HG03139 (cell line): Measurements from ENCODE around the gene IQCK.

Experiments used
- ATAC-seq: cut with Tn5 transposase; IDR thresholded peaks from one replicate; pipeline ENCODE4 v1.9.1; 2021; ENCODE audit not compliant: unreplicated experiment

Gene IQCK

DNA sequence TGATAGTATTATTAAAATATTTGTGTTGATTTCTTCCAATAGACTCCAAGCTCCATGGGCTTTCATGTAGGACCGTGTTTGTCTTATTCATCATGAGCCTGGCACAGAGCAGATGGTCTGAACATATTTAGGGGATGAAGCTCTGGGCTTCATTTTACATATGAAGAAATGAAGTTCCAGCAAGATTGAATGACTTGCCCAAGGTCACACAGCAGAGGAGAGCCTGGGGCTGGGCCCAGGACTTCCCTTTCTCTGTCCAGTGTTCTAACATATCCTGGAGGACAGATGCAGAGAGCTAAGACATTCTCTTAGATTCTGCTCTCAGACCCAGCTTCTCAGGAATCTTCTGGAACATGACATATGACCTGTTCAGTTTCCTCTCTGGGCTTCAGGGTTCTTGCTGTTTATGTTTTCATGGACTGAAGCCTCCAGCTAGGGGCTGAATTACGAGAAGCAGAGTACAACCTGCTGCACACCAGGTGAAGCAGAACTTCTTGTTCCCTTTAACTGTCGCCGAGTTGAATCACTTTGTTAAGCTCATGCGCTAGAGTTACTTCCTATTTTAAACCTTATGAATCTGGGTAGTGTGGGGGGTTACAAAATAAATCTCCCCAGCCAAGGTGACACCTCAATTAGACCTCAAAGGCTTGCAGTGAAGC, 113.0 kb downstream of the IQCK start:
- ATAC-seq = no peak

DNA sequence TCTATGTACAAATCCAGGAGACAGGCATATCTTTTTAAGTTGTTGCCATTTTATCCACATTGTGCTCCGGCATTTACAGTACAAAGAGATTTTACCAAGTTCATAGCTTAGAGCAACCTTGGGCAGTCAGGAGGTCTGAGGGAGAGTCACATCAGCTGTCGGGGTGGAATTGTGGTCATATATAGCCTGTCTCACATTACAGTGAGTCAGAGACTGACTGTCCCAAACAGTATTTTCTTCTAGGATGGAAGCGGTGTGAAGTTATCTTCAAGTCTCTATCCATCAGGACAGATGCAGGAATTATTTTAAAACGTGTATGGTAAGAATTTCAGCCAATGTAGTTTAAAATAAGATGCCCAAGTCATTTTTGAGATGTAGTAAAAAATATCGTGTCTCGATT, 113.6 kb downstream of the IQCK start:
- ATAC-seq = no peak

DNA sequence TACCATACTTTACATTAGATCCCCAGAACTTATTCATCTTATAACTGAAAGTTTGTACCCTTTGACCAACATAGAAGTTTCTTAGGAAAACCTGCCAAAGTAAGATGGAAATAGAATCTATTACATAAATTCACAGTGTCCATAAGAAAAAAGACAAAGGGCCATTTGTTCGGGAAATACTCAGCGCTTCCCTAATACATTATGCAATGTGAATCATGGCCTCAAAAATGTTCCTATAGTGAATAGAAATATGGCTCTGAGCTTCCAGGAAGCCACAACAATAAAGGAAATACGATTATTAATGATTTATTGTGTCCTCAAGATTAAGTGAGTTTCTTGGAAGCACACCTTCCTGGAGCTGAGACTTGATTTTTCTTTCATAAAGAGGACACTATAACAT, 115.1 kb downstream of the IQCK start:
- no peak for ATAC-seq

DNA sequence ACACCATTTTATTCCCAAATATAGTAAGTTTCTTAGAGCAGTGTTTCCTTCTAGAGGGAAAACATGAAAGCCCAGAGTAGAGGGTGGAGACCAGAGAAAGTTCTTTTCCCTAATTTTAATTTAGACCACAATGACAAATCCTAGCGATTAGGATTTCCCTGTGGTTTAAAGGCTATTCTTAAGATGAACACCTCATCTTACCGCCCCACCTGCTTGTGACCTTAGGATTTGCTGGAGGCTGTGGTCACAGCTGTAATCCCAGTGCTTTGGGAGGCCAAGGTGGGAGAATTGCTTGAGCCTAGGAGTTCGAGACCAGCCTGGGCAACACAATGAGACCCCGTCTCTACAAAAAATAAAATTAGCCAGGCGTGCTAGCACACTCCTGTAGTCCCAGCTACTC, 115.5 kb downstream of the IQCK start:
- ATAC-seq = no peak

DNA sequence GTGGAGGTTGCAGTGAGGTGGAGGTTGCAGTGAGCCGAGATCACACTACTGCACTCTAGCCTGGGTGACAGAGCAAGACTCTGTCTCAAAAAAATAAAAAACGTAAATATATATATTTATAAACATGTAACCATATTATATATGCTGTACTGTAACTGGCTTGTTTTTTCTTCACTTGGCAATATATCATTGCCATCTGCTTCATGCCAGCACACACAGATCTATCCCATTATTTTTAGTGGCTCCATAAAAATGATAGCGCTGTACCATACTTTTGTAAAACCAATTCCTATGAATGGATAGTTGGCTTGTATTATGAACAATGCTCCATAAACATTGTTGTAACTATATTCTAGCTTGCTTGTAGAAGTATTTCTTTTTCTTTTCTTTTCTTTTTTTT, 117.1 kb downstream of the IQCK start:
- no peak for ATAC-seq

DNA sequence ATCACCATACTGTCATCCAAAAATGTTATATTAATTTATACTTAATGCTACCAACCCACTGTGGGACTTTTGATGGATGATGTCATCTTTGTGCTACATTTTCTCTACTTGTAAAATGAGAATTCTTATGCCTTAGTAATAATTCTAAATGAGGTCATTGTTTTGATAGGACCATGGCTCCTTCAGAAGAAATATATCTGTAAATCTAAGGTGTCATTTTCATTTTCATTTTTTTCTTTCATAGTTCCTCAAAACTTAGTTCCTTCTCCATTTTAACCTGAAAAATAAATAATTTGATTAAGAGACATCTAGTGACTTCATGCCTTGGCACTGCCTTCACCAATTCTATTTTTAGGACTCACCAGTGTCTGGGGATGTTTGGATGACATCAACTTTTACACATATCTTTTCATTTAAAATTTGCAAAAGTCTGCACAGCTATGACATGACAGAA, 117.9 kb downstream of the IQCK start:
- no peak for ATAC-seq

DNA sequence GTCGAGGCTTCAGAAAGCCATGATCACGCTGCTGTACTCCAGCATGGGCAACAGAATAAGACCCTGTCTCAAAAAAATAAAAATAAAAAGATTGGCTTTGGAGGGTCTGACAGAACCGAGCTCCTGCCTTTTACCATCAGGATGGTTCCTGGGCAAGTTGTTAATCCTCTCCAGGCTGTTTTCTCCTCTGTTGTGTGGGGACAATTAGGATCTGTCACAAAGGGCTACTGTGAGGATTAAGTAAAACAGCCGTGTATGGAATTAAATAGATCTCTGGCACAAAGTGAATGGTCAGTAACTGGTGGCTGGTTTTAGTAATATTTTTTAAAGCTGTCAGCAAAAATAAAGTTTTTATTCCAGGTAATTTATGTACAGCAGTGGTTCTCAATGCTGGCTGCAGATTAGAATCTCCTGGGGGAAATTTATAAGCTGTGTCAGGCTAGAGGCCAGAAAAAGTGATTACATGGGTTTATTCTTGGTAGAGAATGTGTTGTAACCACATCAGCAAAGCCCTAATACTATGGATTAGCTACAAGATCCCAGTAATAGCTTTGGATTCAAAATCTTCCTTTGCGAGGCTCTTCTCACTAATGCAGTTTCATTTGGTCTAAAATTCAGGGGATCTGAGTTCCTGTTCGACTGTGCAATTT, 119.4 kb downstream of the IQCK start:
- no peak for ATAC-seq

DNA sequence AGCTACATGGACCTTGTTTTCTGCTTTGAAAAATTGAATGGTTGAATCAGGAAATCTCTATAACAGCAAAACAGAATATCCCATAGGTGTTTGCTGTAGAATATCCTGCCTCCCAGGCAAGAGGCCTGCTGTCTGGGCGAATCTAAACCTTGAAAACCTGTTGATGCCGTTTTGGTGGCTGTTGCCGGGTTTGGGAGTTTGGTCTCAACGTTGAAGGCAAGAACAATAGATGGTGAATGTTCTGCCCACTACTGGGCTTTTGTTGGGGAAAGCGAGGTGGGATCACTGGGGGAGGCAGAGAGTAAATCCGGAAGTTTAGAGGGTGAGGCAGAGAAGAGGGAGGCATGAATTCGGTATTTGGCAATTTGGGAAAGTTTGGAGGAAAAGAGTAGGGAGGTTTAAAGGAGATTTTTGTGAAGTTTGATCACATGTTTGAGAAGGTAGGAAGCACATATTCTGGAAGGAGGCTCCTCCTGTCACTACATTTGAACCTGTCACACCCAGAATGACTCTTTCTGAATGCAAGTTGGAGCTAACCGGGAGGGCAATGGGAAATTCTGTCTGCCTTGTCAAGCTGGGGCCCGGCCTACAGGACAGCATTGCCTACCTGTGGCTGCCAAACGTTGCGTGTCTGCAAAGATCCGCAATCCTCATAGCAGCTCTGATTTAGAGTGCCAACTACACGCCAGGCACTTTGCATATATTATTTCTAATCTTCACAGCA, 120.1 kb downstream of the IQCK start:
- ATAC-seq = no peak

DNA sequence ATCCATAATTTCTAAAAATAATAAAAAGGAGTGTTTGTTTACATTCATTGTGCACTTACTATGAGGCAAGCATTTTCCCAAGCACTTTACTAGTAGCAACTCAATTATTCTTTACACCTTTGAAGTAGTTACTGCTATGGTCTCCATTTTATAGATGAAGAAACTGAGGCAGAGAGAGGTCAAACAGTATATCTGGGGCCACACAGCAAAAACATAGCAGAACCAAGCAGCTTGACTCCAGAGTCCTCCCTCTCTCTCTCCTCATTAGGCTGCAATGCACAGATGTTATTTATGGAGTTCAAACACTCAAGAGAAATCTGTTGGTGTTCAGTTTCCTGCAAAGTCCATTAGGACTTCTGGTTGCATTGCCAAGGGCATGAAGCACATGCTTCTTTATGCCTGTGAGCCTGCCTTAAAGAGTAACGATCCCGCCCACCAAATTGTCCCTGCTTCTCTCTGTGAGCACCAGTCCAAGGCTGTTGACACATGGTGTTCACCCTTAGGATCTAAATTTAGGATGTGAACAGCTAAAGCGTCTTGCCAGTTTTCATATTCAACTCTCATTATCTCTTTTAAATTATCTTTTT, 122.5 kb downstream of the IQCK start:
- no peak for ATAC-seq

DNA sequence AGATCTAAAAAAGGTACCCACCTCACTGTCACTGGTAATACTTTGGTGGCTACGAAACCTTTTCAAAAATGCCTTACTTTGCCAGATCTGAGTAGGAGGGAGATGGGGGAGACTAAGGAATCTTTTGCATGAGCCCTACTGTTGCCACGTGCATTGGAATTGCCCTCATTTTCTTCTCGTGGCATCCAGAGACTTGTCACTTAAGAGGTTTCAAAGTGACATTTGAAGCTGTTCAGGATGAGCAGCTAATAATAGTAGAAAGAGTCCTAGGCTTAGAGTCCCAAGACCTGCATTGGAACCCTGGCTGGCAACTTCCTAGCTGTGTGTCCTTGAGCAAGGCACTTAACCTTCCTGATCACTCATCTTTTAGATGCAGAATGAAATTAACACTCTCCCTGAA, 123.1 kb downstream of the IQCK start:
- ATAC-seq = no peak

DNA sequence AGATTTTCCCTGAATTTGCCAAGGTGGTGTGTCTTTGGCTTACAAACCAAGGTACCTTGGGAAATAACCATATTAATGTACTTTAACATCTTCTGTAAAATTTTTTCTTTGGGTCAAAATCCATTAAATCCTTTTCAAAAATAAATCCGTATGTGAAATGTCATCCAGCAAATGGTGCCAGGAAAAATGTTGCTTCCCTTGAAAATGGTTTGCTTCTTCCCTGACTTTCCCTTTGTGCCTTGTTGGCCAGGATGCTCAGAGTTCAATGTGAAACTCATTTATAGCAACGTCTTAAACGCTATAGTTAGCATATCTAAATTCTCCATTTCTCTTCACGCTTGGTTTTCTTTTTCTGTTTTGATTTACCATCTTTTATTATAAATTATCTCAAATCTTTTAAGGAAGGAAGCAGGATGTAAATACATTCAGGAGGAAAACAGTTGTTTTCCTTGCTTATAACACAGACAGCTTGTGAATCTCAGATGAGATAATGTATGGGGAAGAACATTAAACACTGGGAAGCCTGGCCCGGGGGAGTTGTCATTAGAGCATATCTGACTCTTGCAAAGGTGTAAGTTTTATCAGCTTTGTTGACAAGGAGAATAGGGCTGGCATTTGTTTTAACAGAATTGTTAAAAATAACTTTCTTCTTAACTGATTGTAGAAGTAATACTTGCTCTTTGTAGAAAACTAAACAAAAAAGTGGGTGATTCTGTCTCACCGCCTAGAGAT, 124.5 kb downstream of the IQCK start:
- no peak for ATAC-seq

DNA sequence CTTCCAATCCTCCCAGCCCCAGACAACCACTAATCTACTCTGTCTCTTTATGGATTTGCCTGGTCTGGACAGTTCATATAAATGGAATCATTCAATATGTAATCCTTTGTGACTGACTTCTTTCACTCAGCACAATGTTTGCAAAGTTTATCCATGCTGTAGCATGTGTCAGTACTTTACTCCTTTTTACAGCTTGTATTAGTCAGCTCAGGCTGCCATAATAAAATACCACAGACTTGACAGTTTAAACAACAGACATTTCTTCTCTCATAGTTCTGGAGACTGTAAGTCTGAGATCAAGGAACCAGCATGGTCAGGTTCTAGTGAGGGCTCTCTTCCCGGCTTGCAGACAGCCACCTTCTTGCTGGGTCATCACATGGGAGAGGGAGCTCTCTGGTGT, 125.3 kb downstream of the IQCK start:
- no peak for ATAC-seq

DNA sequence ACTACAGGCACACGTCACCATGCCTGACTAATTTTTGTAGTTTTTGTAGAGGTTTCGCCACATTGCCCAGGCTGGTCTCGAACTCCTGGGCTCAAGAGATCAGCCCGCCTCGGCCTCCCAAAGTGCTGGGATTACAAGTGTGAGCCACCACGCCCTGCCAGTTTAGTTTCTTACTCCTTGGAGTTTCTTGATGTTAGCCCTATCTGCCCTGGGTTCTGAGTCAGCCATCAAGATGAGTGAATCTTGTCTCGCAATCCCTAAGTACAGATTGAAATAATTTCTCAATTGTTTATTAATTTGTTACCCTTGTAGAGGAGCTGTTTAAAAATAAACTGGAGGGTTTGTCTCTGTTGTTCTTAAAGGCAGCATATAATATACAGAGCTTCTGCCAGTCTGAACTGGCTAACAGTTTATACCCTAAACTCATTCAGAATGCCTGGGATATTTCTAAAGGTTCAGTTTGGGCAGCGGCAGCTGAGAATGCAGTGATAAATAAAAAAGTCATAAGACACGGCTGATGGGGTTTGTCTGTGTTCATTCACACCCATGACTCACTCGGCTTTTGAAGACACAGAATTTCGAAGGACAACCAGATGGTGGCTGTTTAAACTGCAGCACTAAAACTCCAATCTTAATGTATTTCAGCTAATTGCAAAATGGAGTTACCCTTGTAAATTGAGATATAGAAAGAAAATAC, 127.0 kb downstream of the IQCK start:
- no peak for ATAC-seq

DNA sequence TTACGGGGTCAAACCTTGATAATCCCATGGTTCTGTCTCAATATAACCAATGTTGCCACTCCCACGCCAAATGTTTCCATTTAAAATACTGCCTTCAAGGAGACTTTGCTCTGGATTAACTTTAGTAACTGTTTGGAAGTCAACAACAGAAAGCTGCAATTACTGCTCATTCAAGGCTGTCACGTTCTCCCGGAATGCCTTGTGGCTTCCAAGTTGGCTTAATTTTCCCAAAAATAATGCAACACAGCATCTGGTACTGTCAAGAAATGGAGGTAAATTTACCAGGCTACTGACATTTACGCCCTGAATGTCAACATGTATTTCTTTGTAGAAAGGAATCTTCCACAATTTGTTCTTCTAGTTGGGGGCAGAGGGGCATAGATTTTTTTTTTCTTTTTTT, 128.4 kb downstream of the IQCK start:
- ATAC-seq = no peak

DNA sequence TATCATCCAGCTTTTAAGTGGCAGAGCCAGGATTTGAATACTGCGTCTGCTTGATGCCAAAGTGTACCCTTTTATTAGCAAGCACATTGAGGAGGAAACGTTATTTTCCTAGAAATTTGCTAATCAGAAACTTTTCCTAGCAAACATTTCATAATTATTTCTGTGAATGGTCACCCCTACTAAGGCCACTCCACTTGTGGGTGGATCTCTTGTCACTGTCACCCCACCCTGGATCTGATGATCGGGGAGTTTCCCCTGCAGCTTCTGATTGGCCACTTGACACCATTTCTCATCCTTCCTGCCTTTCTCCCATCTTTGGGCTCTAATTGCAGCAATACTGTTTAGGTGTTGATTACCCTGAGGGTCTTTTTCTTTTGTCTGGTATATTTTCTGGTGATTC, 130.7 kb downstream of the IQCK start:
- ATAC-seq = no peak

DNA sequence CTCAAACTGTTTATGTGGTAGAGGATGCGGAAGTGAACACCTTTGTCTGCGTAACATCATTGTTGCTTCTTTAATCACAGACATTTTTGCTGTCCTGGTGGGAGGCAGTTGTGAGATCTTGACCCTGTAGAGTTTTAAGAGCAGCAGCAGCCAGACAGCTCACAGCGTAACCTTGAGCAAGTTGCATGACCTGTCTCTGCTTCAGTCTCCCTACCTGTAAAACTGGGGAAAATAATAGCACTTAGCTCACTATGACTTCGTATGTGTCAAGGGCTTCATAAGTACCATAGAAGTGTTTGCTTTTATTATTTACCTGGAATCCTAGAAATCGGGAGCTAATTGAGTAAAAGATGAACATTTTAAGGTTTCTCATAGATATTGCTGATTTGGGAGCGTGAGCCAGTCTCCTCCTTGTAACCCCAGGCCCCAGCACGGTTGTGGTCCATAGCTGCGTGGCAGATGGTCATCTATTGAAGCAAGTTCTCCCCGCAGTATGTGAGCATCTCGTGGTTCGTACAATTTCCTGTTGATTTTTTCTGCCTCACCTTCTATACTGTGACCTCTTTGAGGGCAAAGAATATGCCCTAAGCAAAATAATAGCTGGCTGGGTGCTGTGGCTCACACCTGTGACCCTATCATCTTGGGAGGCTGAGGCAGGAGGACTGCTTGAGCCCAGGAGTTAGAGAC, 132.2 kb downstream of the IQCK start:
- ATAC-seq = no peak

DNA sequence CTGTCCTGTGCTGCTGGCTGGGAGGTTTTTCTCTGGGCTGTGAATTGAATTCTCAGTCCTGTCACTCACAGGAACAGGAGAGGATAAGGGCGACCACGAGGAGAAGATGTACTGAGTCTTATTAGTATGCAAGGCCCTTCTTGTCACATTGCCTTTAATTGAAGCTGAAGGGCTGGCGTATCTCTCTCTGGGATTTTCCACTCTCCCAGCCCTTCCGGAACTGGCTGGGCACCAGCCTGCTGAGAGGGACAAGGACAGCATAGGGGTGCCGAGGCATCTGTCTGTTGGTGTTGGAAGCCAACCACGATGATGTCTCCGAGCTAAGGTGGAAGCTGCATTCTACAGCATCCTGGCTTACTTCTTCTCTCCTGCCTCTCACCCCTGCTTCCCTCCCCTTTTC, 133.4 kb downstream of the IQCK start:
- no peak for ATAC-seq

DNA sequence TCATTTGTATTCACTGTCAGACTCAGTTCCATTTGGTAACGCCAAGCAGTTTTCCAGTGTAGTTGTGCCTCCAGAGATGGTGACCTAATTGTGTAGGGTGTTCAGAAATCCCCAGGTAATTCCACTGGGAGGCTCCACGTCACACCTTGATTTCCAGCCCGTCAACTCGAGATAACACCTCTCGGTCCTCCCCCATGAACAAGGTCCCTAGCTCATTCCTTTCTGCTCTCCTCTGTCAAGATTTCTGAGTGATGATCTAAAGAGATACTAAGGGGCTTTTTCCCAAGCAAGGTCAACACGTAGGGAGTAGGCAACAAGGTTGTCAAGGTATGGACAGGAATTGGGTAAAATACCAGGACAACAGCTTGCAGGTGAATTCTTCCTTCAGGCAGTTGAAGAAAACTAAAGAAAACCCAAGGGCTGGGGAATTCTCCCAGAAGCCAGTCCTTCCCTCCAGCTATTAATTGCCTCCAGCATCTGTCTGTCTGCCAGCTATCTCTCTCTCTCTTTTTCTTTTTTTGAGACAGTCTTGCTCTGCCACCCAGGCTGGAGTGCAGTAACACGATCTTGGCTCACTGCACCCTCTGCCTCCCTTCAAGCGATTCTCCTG, 135.2 kb downstream of the IQCK start:
- no peak for ATAC-seq

DNA sequence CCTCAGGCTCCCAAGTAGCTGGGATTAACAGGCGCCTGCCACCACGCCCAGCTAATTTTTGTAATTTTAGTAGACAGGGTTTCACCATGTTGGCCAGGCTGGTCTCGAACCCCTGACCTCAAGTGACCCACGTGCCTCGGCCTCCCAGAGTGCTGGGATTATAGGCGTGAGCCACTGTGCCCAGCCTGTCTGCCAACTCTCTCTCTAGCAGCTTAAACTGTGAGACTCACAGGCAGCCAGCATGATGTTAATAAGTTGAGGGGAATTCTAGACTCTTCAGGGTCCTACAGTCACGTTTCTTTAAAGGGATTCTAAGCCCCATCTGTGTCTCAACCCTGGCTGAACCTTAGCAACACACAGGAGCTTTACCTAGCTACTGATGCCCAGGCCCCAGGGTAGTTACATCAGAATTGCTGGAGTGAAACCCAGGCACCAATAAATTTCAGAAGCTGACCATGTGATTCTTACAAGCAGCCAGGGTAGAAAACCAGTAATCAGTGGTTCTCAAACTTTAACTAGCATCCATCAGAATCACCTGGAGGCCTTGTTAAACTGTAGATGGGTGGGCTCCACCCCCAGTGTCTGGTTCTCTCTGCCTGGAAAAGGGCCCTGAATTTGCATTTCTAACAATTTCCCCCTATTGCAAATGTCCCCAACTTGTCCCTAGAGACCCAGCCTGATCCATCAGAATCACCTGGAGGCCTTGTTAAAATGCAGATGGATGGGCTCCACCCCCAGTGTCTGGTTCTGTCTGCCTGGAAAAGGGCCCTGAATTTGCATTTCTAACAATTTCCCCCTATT, 135.9 kb downstream of the IQCK start:
- no peak for ATAC-seq
